ENCODE data around the gene POU3F1.

Gene POU3F1

GRCh38 chr1:38004284-38005108 lies 42.1 kb downstream of the POU3F1 start:
- DNase-seq (ENCODE audit: low spot score), result no peak

- no peak for DNase-seq (ENCODE audit: low spot score)
Measured at GRCh38 chr1:38003261-38004250, 43.0 kb downstream of the POU3F1 start.

GRCh38 chr1:38000529-38001455 lies 45.8 kb downstream of the POU3F1 start:
- no peak for DNase-seq (ENCODE audit: low spot score)

- no peak for DNase-seq (ENCODE audit: low spot score)
Measured at GRCh38 chr1:38000233-38000528, 46.4 kb downstream of the POU3F1 start.

GRCh38 chr1:37999430-38000232 lies 47.0 kb downstream of the POU3F1 start:
- DNase-seq (ENCODE audit: low spot score), result no peak

- DNase-seq (ENCODE audit: low spot score), result no peak
Measured at GRCh38 chr1:37998913-37999429, 47.6 kb downstream of the POU3F1 start.

GRCh38 chr1:37998089-37998808 lies 48.3 kb downstream of the POU3F1 start:
- DNase-seq (ENCODE audit: low spot score), result no peak

GRCh38 chr1:37997256-37998088 lies 49.1 kb downstream of the POU3F1 start:
- DNase-seq (ENCODE audit: low spot score), result no peak

GRCh38 chr1:37995751-37996345 lies 50.7 kb downstream of the POU3F1 start:
- no peak for DNase-seq (ENCODE audit: low spot score)

GRCh38 chr1:37994886-37995566 lies 51.6 kb downstream of the POU3F1 start:
- no peak for DNase-seq (ENCODE audit: low spot score)
